Kidney tubule cell (primary cell): ENCODE data around the gene BMP6.

ENCODE experiments used
- DNase-seq: peaks from one replicate; pipeline ENCODE4 v3.0.0-alpha.2; 2018; ENCODE audit warnings: low spot score

Gene BMP6

DNA sequence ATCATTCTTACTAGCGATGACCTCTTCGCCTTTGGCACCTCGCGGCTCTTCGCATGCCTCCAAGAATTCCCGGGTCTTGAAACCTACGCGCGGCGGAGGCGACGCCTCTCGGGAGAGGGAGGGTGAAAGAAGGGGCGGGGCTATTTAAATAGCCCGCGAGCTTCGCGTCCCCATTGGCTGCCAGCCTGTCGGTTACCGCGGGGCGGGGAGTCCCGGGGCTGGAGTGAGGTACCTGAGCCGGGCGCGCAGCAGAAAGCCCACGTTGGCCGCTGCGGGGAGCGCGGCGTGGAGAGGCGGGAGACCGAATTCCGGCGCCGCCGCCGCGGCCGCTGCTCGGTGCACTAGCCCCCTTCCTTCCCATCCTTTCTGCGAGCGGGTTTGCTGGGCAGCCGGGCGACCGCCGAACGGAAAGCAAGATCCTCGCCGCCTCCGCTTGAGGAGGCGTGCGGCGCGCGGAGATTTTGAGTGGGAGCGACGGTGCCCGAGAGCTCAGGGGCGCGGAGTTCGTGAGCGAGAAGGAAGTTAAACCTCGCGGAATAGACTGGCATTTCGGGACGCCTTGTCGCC, at the start of gene BMP6:
BMP6 (plus strand) TSS at position 251 of the 567 bp plus-strand sequence. CDS start 857 bp downstream, outside the sequence.
- peak; percentile 90 for DNase-seq

DNA sequence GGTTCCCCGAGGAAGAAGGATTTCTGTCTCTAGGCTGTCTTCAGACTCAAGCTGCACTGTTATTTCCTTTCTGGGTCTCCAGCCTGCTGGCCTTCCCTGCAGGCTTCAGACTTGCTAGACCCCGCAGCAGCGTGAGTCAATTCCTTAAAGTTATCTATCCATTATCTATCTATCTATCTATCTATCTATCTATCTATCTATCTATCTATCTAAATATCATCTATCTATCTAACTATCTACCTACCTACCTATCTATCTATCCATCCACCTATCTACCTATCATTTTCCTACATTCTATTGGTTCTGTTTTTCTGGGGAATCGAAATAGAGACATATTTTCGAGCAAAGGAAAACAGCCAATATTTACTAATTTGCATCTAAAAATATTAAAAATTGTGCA, 48.7 kb upstream of the BMP6 start:
- no peak for DNase-seq

DNA sequence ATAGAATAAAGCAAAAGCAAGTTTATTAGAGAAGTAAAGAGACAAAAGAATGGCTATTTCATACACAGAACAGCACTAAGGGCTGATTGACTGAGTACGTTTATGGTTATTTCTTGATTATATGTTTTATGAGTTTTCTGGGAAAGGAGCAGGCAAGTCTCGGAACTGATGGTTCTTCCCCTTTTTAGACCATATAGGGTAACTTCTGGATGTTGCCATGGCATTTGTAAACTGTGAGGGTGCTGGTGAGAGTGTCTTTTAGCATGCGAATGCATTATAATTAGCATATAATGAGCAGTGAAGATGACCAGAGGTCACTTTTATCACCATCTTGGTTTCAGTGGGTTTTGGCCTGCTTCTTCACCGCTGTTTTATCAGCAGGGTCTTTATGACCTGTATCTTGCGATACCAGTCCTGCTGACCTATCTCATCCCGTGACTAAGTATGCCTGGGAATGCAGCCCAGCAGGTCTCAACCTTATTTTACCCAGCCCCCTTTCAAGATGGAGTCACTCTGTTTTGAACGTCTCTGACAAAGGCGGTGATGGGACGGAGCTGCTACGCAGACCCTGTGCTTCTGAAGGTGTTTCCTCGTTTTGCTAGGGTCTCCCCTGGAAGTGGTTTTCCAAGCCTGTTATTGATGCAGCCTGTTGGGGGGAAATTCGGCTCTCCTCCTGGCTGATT, 45.4 kb upstream of the BMP6 start:
- no peak for DNase-seq

DNA sequence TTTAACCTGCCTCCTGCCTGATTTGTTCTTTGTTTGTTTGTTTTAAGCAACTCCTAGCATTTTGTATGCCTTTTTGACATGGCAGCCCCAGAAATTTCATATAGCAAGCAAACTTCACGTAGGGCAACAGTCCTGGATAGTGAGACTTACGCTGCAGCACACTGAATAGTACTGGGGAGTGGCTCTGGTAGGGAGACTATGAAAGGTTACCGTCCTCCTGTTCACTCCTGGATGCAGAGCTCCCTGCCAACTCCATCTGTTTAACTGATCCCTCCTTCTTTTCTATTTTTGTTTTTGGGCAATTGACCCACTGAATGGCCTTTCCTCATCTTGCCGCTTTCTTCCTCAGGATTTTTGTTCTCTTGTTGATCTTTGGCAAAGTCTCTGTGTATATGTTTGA, 44.5 kb upstream of the BMP6 start:
- DNase-seq = no peak

DNA sequence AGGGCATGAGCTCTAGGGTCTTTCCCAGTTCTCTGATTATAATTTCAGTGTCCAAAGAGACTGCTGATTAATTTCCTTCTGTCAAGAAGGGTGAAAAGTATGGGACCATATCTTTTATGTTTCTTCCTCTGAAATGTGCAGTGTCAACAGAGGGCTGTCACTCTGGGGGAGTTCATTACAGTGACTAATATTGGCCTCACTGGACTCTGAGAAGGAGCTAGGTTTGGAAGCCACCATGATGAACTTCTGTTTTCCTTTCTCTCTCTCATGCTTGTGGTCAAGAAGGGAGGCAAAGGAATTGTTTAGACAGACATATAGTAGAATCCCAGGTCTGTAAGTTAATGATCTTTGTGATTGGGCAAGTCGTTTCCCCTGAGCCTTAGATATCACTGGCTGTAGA, 41.8 kb upstream of the BMP6 start:
- DNase-seq = peak; percentile 20

DNA sequence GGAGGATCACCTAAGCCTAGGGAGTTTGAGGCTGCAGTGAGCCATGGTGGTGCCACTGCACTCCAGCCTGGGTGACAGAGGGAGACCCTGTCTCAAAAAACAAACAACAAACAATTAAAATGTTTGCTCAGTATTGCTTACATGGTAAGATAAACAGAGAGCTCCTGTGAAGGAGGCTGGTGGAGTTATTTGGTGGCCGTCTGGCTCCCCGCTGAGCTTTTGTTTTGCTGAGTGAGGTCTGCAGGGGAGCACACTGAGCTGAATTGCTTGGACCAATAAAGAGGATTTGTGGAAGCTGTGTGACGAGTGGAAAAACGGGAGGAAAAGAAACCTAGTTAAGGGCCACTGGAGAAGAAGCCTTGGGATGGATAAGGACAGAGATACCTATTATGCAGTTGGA, 41.1 kb upstream of the BMP6 start:
- no peak for DNase-seq

DNA sequence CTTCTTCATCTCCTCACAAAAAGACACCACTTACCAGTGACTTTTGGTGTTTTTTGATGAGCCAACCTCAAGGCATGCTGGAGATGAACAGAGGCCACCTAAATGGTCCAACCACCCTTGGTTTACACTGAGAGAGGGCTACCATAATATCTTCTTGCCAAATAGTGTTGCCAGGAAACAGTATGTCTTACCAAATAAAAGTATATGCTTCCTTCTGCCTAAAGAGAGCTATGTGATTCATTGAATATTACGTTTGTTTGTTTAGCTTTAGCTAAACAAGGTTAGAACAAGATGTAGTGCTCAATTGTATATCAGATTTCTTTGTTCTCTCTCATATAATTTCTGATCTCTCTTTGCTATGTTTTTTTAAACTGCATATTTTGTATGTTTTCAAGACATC, 40.6 kb upstream of the BMP6 start:
- no peak for DNase-seq

DNA sequence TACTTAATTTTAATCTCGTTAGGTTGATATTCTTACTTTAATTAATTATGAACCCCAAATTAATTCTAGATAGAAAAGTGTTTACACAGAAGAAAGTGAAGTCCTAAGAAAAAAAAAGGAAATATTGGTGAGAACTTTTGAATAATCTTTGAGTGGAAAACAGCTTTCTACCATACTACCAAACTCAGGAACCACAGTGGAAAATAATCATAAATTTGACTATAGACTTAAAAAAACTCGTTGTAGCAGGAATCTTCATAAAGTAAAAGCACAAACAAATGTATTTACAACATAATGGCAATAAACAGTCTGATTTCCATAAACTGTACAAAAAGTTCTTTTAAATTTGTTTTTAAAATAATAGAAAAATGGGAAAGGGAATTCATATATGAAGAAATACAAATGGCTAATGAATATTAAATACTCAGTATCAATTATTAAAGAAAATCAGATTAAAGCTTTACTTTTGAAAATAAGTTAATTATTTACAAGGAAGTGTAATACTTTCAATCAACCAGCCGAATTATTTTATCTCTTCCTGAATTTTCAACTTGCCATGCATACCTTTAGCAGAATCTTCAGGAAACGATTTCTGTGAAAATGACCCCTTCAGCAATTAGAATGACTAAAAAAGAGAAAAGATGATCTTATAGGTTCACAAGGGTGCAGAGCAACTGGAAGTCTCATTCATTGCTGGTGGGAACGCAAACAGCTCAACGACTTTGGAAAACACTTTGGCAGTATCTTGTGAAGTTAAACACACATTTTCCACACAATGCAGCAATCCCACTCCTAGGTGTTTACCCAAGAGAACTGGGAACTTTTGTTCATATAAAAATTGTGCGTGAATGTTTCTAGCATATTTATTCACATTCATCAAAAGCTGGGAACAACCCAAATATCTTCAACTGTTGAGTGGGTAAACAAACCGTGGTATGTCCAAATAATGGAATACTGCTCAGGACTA, 38.5 kb upstream of the BMP6 start:
- DNase-seq = no peak

DNA sequence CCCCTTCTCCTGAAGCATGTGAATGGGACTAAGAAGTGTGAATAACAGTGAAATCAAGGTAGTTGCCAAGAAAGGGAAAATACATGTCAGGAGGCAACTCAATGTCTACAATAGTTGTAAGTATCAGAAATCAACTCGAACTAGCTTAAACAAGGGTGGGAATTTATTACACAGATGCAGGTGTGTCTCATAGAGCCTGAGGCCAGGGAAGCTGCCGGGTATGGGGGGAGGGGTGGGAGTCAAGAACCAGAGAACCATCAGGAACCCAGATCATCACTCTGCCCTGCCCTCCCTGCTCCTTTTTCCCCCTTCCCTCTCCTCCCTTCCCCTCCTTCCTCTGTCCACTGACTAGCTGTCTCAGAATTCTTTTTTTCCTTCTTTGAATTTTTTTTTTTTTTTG, 34.9 kb upstream of the BMP6 start:
- no peak for DNase-seq

DNA sequence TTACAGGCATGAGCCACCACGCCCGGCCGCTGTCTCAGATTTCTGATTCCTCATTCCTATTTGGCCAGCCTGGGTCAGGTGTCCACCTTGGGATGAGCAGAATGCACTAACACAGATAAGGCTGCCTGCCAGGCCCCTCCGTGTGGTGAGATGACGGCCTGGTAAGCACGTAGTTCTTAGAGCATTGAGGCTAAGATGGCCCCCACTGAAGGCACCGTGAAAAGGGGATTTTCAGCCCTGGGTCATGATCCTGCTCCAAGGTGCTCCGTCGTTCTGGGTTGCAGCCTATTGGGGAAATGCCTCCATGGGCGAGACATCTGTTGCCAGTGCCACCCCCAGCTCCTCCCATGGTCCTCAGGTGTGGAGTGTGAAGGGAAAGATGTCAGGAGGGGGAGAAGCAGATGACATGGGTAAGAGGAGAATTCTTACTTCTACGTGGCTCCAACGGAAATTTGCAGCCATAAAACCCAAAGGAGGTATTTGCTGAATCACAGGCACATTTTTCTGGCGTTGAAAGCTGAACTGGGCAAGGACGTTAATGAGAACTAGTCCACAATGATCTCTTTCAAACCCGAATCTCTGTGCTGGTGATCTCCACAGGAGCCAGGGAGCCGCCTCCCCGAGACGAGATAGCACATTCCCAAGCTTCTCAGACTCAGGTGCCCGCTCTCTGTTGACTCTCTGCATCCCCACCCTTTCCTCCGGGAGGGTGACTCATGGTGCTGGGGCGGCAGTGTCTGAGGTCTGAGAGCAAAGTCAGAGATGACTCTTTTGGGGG, 34.0 kb upstream of the BMP6 start:
- peak; percentile 56 for DNase-seq

DNA sequence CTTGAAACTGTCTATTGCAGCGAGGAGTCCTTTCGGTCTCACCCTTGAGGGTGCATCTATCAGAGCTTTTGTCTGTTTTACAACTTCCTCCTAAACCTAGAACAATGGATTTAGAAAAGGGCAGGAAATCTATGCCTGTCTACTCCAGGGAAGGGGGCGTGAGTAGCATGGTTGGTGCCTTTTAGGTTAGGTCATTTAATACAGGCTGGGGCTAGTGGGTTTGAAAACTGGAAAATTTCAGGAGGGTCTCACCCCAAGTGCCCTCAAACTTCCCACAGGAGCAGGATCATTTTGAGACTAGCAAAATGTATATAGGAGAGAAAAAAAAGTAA, 33.5 kb upstream of the BMP6 start:
- no peak for DNase-seq

DNA sequence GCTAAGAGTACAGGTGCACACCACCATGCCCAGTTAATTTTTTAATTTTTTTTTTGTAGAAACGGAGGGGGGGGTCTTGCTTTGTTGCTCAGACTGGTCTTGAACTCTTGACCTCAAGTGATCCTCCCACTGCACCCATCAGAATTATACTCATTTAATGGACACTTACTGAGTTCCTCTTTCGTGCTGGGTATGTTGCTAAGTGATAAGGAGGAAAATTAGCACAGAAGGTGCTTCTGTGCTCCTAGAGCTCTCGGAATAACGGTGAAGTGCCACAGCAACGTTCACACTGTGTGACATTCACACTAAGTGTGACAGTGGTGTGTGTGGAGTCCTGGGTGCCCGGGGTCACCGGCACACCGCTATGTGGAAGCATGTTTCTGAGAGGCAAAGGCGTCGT, 32.1 kb upstream of the BMP6 start:
- DNase-seq = no peak

DNA sequence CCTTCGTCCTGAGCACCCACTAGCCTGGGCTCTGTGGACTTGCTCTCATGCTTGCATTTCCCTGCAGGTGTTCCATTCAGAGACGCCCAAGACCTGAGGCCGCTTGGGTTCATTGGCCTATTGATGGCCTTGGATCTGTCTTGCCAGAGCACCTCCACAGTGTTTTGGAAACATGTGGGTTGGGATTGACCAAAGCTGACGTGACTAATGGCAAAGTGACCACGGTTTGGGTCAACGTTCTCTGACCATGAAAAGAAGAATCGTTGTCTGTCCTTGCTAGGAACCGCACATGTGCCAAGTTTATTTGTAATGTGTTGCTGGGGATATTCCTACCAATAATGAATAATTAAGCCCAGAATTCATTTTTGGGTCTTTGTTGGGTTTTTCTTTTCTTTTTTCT, 29.8 kb upstream of the BMP6 start:
- no peak for DNase-seq

DNA sequence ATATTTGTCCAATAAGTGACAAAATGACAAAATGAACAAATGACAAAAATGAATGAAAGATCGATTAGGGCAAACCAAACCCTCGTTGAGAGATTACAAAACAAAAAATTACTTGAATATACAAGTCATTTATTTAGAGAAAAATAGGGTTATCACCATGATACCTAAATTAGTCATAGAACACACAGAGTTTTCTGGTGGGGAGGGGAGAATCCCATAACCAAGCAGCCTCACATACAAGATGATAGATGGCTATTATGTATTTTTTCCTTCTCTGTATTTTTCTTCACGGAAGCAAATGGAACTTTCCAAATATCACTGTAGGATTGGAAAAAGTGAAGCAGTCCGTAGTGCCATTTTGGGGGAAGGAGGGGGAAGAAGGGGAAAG, 28.5 kb upstream of the BMP6 start:
- no peak for DNase-seq

DNA sequence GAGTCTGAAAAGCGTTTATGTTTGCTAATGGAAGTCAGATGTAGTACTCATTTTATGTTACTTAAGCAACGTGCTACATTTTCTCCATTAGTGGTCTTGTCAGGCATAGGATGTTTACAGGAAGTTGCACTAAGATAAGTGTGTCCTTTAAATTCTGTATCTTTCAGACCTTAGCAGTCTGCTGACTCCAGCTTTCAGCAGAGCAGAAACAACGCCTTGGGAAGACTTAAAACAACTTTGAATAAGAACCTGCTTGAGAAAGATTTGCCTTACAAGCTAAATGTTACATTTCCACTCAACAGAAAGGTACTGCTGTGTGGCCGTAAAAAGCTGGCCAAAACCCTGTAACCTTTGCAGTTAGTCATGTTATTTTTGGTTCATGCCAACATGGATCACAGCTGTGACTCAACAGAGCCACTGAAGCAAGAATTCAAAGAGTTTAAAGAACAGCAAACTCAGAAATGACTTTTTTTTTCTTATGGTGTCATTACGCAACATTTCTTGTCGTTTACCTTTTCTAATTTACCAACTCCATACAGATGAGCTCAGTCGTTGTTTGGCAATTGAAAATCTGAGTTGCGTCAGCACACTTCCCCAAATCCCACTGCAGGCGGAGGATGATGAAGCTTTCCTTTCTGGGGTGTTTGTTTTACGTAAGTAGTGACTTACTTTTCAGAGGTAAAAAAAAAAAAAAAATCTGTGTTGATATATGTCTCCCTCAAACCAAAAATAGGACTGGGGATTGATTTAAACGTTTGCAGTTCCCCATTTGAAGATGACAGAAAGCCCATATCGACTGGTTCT, 27.9 kb upstream of the BMP6 start:
- peak; percentile 85 for DNase-seq

DNA sequence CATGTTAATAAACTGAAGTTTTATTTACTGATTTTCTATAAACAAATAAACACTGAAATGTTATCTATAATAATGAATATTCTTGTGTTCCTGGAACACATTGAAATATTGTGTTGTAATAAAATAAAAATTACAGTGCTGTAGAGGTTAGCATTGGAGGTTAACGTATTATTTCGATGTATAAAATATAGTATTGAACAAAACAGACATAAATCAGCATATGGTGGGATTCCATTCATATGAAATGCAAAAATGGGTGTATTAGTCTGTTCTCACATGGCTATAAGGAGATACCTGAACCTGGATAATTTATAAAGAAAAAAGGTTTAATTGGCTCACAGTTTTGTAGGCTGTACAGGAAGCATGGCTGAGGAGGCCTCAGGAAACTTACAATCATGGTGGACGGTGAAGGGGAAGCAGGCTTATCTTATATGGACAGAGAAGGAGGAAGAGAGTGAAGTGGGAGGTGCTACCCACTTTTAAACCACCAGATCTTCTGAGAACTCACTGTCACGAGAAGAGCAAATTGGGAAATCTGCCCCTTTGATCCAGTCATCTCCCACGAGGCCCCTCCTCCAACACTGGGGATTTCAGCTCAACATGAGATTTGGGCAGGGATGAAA, 24.6 kb upstream of the BMP6 start:
- DNase-seq = no peak

DNA sequence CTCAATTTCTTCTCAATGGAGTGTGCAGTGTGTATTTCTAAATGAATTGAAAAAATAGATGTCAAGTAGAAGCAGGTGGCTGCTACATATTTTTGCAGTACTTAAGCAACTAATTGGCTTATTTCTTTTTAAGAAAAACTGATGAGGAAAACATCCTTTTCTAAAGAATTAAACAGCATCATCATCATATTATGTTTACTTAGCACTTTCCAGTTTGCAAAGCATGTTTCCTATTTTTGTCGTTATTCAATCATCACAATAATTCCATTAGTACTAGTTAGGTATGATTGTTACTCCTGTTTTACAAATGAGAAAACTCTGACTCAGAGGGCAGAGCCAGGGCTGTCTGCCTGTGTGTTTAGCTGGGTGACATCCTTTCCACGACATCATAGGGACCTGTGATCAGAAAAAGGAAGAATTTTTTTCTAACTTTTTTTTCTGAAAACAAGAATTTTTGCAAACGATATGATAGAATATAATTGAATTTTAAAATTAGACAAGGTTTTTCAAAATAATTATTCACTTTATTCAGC, 22.7 kb upstream of the BMP6 start:
- peak; percentile 32 for DNase-seq

DNA sequence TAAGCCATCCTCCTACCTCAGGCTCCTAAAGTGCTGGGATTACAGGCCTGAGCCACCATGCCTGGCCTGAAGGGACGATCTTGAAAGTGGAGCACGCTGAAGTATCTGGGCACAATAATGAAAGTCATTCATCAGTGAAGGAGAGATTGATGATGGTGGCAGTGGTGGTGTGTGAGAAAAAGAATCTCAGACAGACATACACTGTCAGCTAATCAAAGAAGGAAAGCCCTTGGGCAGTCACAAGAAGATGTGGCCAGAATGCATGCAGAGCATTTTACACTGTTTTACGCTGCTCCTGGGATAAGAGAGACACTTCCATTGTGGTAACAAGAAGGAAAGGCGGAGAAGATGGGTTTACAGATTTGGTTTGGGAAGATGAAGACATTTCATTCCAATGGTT, 20.4 kb upstream of the BMP6 start:
- no peak for DNase-seq

DNA sequence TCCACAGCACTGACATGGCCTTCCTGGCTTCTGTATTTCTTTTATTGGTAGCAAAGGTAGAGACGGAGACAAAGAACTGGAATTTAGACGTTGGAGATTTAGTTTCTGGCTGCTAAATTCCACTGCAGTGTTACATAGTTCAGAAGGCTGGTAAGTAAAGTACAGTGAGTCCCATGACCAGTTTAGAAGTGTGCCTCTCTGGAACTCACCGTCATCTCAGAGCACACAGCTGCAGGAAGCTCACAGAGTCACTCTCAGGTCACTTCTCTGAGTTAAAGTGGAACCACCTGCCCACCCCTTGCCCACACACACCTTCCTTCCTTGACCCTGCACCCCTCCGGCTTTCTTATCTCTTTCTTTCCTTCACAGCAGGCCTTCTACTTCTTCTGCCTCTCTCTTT, 19.6 kb upstream of the BMP6 start:
- DNase-seq = no peak

DNA sequence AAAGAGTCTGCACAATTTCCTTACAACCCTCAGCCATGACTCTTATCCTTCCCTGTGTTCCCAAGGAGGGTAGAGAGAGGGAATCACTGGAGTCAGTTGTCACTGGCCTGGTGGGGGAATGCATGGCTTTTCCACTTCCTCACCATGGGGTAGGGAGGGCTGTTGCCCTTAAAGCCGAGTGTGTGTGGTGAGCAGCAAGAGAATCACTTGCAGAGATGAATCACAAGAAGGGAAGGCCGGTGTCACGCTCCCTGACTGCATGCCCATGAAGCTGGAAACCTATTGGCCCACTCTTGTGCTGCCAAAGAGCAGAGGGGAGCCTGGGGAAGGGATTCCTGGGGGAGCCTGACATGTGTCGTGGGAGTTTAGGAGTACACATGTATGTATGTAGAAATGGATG, 18.1 kb upstream of the BMP6 start:
- DNase-seq = peak; percentile 85

DNA sequence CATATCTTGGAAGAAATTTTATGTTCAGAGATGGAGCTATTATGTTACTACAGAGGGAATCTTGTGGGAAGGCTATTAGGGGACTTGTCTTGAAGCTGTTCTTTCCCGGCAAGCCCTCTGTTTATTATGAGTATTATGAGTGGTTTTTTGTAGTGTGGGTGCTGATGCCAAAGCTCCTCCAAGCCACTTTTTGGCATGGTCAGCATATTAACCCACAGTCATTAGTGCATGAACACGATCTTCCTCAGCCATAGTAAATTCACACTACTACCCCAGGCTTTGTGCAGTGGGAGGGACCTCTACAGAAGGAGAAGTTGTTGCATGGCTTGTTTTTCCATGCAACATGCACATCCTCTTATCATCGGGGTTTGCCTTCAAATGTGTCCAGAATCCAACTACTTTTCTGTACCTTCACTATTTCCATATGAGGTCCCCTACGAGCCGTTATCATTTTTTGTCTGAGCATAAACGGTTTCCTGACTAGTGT, 6.5 kb upstream of the BMP6 start:
- no peak for DNase-seq
